Measurements from ENCODE around the gene FRMD5. TPM values are rescaled to one million over a fixed set of nuclear protein-coding genes. Genes with fewer than 3 reads are reported as not detected.

The FRMD5 gene
- polyA plus RNA-seq, 1 donor (not counting 4 experiments of a cell fraction or from before 2014, with no cell fraction given) = 7.3 TPM

GRCh38 chr15:43922021-43922420, 273.1 kb downstream of the FRMD5 start:
- dilution Hi-C loops (cut with MboI; ENCODE audit: extremely low pct_ligation_motif_present, low sequenced_read_pairs) = no loop called here
- Histone ChIP-seq H2AFZ (ENCODE audit: control insufficient read depth, low read length) (no peak overlapping the region), H3K9me1 (ENCODE audit: control insufficient read depth, extremely low read depth, insufficient read depth, low read length) (no peaks in the 10 kb centered on the region), H3K9me3 (ENCODE audit: control insufficient read depth, low read depth, low read length) (no peaks in the 10 kb centered on the region), H3K36me3 (ENCODE audit: control insufficient read depth in 2 of 2, extremely low read depth in 1 of 2, insufficient read depth in 2 of 2, low read length in 2 of 2) (peaks cover 6% of the 10 kb centered on the region in 2 experiments), H3K27ac (ENCODE audit: control insufficient read depth, insufficient read depth, low read length) (no peak overlapping the region), H3K4me1 (ENCODE audit: control insufficient read depth, extremely low read depth, insufficient read depth, low read length) (peaks cover 21% of the 10 kb centered on the region), H3K27me3 (ENCODE audit: control insufficient read depth, extremely low read depth, insufficient read depth, low read length) (no peaks in the 10 kb centered on the region), H3K4me3 (ENCODE audit: control insufficient read depth in 2 of 3, extremely low read depth in 1 of 3, insufficient read depth in 2 of 3, low read depth in 1 of 3, low read length in 3 of 3) (no peak overlapping the region), H4K20me1 (ENCODE audit: control insufficient read depth, extremely low read depth, insufficient read depth, low read length) (no peaks in the 10 kb centered on the region), H3K9ac (ENCODE audit: control insufficient read depth, extremely low read depth, insufficient read depth, low read length) (no peak overlapping the region), H3K4me2 (ENCODE audit: control insufficient read depth, extremely low read depth, insufficient read depth, low read depth, low read length) (no peak overlapping the region), H3K79me2 (ENCODE audit: control insufficient read depth, insufficient read depth, low read length) (no peaks in the 10 kb centered on the region)
- peak; percentile 5 for FAIRE-seq
- DNase-seq (ENCODE audit: low read depth, low spot score) = no peak
- TF ChIP-seq EZH2 (IDR thresholded peaks at IDR 0.05; ENCODE audit: low read length) = no peak
- TF ChIP-seq, protein P1, sequence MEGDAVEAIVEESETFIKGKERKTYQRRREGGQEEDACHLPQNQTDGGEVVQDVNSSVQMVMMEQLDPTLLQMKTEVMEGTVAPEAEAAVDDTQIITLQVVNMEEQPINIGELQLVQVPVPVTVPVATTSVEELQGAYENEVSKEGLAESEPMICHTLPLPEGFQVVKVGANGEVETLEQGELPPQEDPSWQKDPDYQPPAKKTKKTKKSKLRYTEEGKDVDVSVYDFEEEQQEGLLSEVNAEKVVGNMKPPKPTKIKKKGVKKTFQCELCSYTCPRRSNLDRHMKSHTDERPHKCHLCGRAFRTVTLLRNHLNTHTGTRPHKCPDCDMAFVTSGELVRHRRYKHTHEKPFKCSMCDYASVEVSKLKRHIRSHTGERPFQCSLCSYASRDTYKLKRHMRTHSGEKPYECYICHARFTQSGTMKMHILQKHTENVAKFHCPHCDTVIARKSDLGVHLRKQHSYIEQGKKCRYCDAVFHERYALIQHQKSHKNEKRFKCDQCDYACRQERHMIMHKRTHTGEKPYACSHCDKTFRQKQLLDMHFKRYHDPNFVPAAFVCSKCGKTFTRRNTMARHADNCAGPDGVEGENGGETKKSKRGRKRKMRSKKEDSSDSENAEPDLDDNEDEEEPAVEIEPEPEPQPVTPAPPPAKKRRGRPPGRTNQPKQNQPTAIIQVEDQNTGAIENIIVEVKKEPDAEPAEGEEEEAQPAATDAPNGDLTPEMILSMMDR (optimal IDR thresholded peaks at IDR 0.05 in 1 of 3, IDR thresholded peaks at IDR 0.05 in 1 of 3, conservative IDR thresholded peaks at IDR 0.05 in 1 of 3; ENCODE audit: extremely low read depth in 1 of 3, insufficient read depth in 2 of 3, low read length in 3 of 3) = no peak

- Histone ChIP-seq H3K9me1 (ENCODE audit: control insufficient read depth, extremely low read depth, insufficient read depth, low read length) (no peaks in the 10 kb centered on the region), H3K4me1 (ENCODE audit: control insufficient read depth, extremely low read depth, insufficient read depth, low read length) (peaks cover 9% of the 10 kb centered on the region), H3K36me3 (ENCODE audit: control insufficient read depth in 2 of 2, extremely low read depth in 1 of 2, insufficient read depth in 2 of 2, low read length in 2 of 2) (peaks cover 6 to 8% of the 10 kb centered on the region in 2 experiments), H3K4me3 (ENCODE audit: control insufficient read depth in 2 of 3, extremely low read depth in 1 of 3, insufficient read depth in 2 of 3, low read depth in 1 of 3, low read length in 3 of 3) (no peak overlapping the region), H3K27me3 (ENCODE audit: control insufficient read depth, extremely low read depth, insufficient read depth, low read length) (no peaks in the 10 kb centered on the region), H3K9me3 (ENCODE audit: control insufficient read depth, low read depth, low read length) (no peaks in the 10 kb centered on the region), H2AFZ (ENCODE audit: control insufficient read depth, low read length) (no peak overlapping the region), H3K27ac (ENCODE audit: control insufficient read depth, insufficient read depth, low read length) (no peak overlapping the region), H3K9ac (ENCODE audit: control insufficient read depth, extremely low read depth, insufficient read depth, low read length) (no peak overlapping the region), H4K20me1 (ENCODE audit: control insufficient read depth, extremely low read depth, insufficient read depth, low read length) (no peaks in the 10 kb centered on the region), H3K4me2 (ENCODE audit: control insufficient read depth, extremely low read depth, insufficient read depth, low read depth, low read length) (no peak overlapping the region), H3K79me2 (ENCODE audit: control insufficient read depth, insufficient read depth, low read length) (no peaks in the 10 kb centered on the region)
- dilution Hi-C loops (cut with MboI; ENCODE audit: extremely low pct_ligation_motif_present, low sequenced_read_pairs) = no loop called here
- no peak for TF ChIP-seq EZH2 (IDR thresholded peaks at IDR 0.05; ENCODE audit: low read length)
- TF ChIP-seq, protein P1 (optimal IDR thresholded peaks at IDR 0.05 in 1 of 3, IDR thresholded peaks at IDR 0.05 in 1 of 3, conservative IDR thresholded peaks at IDR 0.05 in 1 of 3; ENCODE audit: extremely low read depth in 1 of 3, insufficient read depth in 2 of 3, low read length in 3 of 3) = no peak
- FAIRE-seq = no peak
- DNase-seq (ENCODE audit: low read depth, low spot score) = no peak
Measured at GRCh38 chr15:43920815-43921214, 274.3 kb downstream of the FRMD5 start.

Measured in keratinocyte (primary cell).